ENCODE measurements around the gene PPARD. TPM values are rescaled to one million over a fixed set of nuclear protein-coding genes. Genes with fewer than 3 reads are reported as not detected.

PPARD gene
- total and polyA plus RNA-seq, 2 of the 13 experiments (the other 11 are each of a cell fraction or from before 2014, with no cell fraction given), result 6.1 to 13.3 TPM

GRCh38 chr6:35476004-35476403, 133.6 kb downstream of the PPARD start:
- TF ChIP-seq FOXM1 (CRISPR knock-in tag; IDR thresholded peaks at IDR 0.05) (no peak), ZNF33A (CRISPR knock-in tag; IDR thresholded peaks at IDR 0.05; ENCODE audit: borderline replicate concordance) (no peak), KLF11 (CRISPR knock-in tag; IDR thresholded peaks at IDR 0.05) (no peak), FOXA3 (CRISPR knock-in tag; IDR thresholded peaks at IDR 0.05) (no peak), AGO2 (optimal IDR thresholded peaks at IDR 0.05; ENCODE audit: low read depth, low read length) (peak; percentile 83)
- ATAC-seq (peak; percentile 4), FAIRE-seq (no peak), DNase-seq (ENCODE audit: low spot score) (no peak)
- Histone ChIP-seq H3K79me2 (ENCODE audit: insufficient read depth, low read length) (peaks cover 2% of the 10 kb centered on the region), H3K4me1 (ENCODE audit: insufficient read depth, low read length) (peaks cover 37% of the 10 kb centered on the region), H3K9me3 (ENCODE audit: low read length) (no peaks in the 10 kb centered on the region), H2AFZ (ENCODE audit: low read length) (no peak overlapping the region), H3K36me3 (replicated peaks in 1 of 2; ENCODE audit: control insufficient read depth in 1 of 2, insufficient read depth in 2 of 2, low read length in 2 of 2) (peaks cover 7 to 31% of the 10 kb centered on the region in 2 experiments), H3K4me3 (replicated peaks in 1 of 3; ENCODE audit: insufficient read depth in 1 of 3, low read depth in 2 of 3, low read length in 3 of 3) (no peak overlapping the region), H3K27ac (ENCODE audit: extremely low read length, insufficient read depth, low read length) (no peak overlapping the region), H3K9ac (ENCODE audit: insufficient read depth, low read depth, low read length) (no peak overlapping the region), H3K4me2 (ENCODE audit: low read depth, low read length) (no peak overlapping the region), H3K27me3 (ENCODE audit: control insufficient read depth in 1 of 2, insufficient read depth in 2 of 2, low read length in 2 of 2) (no peaks in the 10 kb centered on the region), H4K20me1 (ENCODE audit: insufficient read depth, low read length) (peaks cover 26% of the 10 kb centered on the region)
- WGBS (ENCODE audit: low lambda C conversion rate), result 97% methylated on average over 13 of the region's 14 CpGs
- CTCF ChIA-PET (ENCODE audit: low intra/inter-chr PET ratio, low total read pairs), result no interaction called here
- BruUV-seq (replicated peaks), result no TSS peak
- POLR2A ChIA-PET, result interaction anchor here (9.7 kb wide), 1 partner anchor 21 kb away, joined by 88 read pairs; the partner anchor contains the start of gene TEAD3
- intact Hi-C loops (cut with micrococcal nuclease; ENCODE audit: unreplicated experiment) (no loop called here), in situ Hi-C loops (cut with HindIII; ENCODE audit: extremely low pct_ligation_motif_present, low pct_unique_long_range_greater_than_20kb) (no loop called here)

GRCh38 chr6:35477028-35477427, 134.7 kb downstream of the PPARD start:
- in situ Hi-C loops (cut with HindIII; ENCODE audit: extremely low pct_ligation_motif_present, low pct_unique_long_range_greater_than_20kb), result no loop called here
- no peak overlapping the region for H2AFZ ChIP-seq (ENCODE audit: low read length)
- no peaks in the 10 kb centered on the region for H3K79me2 ChIP-seq (ENCODE audit: insufficient read depth, low read length)
- no TSS peak for BruUV-seq (replicated peaks)
- no peaks in the 10 kb centered on the region for H3K9me3 ChIP-seq (ENCODE audit: low read length)
- peaks cover 16% of the 10 kb centered on the region for H4K20me1 ChIP-seq (ENCODE audit: insufficient read depth, low read length)
- no peak overlapping the region for H3K4me2 ChIP-seq (ENCODE audit: low read depth, low read length)
- no peak overlapping the region for H3K27ac ChIP-seq (ENCODE audit: extremely low read length, insufficient read depth, low read length)
- H3K27me3 ChIP-seq (ENCODE audit: control insufficient read depth in 1 of 2, insufficient read depth in 2 of 2, low read length in 2 of 2), result no peaks in the 10 kb centered on the region
- DNase-seq (ENCODE audit: low spot score) (peak; percentile 41), FAIRE-seq (no peak), ATAC-seq (no peak)
- no peak overlapping the region for H3K9ac ChIP-seq (ENCODE audit: insufficient read depth, low read depth, low read length)
- peaks cover 26% of the 10 kb centered on the region for H3K4me1 ChIP-seq (ENCODE audit: insufficient read depth, low read length)
- CTCF ChIA-PET (ENCODE audit: low intra/inter-chr PET ratio, low total read pairs), result no interaction called here
- intact Hi-C loops (cut with micrococcal nuclease; ENCODE audit: unreplicated experiment), result no loop called here
- H3K4me3 ChIP-seq (replicated peaks in 1 of 3; ENCODE audit: insufficient read depth in 1 of 3, low read depth in 2 of 3, low read length in 3 of 3), result no peak overlapping the region
- WGBS (ENCODE audit: low lambda C conversion rate), result 67% methylated on average over 7 of the region's 8 CpGs
- H3K36me3 ChIP-seq (replicated peaks in 1 of 2; ENCODE audit: control insufficient read depth in 1 of 2, insufficient read depth in 2 of 2, low read length in 2 of 2), result peaks cover 5 to 35% of the 10 kb centered on the region in 2 experiments; a peak in 4 of 5 replicates
- POLR2A ChIA-PET, result interaction anchor here (1.4 to 9.7 kb wide), 3 partner anchors 9 to 20 kb away, joined by 3 to 88 read pairs (median 6); partner anchors contain the start of genes RPL10A and TEAD3
- TF ChIP-seq FOXK2 (IDR thresholded peaks at IDR 0.05) (no peak), ZNF296 (CRISPR knock-in tag; conservative IDR thresholded peaks at IDR 0.05) (no peak), MAX (IDR thresholded peaks at IDR 0.05) (peak; percentile 39; the same call in 1 of the 2 replicates), ZNF235 (CRISPR knock-in tag; IDR thresholded peaks at IDR 0.05; ENCODE audit: borderline replicate concordance) (no peak), ZNF772 (CRISPR knock-in tag; IDR thresholded peaks at IDR 0.05) (no peak), ZNF740 (CRISPR knock-in tag; IDR thresholded peaks at IDR 0.05) (no peak), ZNF580 (CRISPR knock-in tag; IDR thresholded peaks at IDR 0.05; ENCODE audit: borderline replicate concordance, low read depth) (no peak), FOXO4 (CRISPR knock-in tag; conservative IDR thresholded peaks at IDR 0.05) (0 out of 2 replicates have a peak, but pooled peaks have one; percentile 66), HNRNPLL (IDR thresholded peaks at IDR 0.05; ENCODE audit: low read depth, low read length, poor library complexity, severe bottlenecking) (no peak), FIP1L1 (IDR thresholded peaks at IDR 0.05; ENCODE audit: borderline replicate concordance, insufficient read depth, low read depth, low read length) (no peak), ZNF713 (CRISPR knock-in tag; IDR thresholded peaks at IDR 0.05) (no peak), ZSCAN20 (CRISPR knock-in tag; IDR thresholded peaks at IDR 0.05; ENCODE audit: borderline replicate concordance) (no peak), ZNF670 (CRISPR knock-in tag; IDR thresholded peaks at IDR 0.05; ENCODE audit: borderline replicate concordance) (no peak), CEBPG (CRISPR knock-in tag; IDR thresholded peaks at IDR 0.05) (peak; percentile 78)

Data from HepG2 (cell line).